ENCODE data around the gene TMEM185B.

Gene TMEM185B

DNA sequence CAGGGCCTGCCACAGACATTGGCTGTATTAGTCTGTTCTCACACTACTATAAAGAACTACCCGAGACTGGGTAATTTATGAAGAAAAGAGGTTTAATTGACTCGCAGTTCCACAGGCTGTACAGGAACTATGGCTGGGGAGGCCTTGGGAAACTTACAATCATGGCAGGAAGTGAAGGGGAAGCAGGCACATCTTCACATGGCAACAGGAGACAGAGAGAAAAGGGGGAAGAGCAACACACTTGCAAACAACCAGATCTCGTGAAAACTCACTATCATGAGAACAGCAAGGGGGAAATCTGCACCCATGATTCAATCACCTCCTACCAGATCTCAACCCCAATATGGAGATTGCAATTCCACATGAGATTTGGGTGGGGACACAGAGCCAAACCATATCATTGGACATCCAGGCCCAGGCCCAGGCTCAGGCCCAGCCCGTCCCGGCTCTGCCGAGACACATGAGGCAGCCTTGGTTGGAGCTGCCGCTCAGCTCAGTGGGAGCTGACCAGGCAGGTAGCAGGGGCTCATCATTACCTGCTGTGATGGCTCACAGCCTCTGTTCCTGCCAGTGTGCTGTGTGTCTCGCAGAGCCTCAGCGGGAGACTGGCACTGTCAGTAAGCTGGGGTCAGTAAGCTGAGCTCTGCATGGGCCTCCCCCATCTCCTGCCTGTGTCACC, 20.8 kb upstream of the TMEM185B start:
- no peak overlapping the region for H3K27ac ChIP-seq
- TF ChIP-seq, protein P1, sequence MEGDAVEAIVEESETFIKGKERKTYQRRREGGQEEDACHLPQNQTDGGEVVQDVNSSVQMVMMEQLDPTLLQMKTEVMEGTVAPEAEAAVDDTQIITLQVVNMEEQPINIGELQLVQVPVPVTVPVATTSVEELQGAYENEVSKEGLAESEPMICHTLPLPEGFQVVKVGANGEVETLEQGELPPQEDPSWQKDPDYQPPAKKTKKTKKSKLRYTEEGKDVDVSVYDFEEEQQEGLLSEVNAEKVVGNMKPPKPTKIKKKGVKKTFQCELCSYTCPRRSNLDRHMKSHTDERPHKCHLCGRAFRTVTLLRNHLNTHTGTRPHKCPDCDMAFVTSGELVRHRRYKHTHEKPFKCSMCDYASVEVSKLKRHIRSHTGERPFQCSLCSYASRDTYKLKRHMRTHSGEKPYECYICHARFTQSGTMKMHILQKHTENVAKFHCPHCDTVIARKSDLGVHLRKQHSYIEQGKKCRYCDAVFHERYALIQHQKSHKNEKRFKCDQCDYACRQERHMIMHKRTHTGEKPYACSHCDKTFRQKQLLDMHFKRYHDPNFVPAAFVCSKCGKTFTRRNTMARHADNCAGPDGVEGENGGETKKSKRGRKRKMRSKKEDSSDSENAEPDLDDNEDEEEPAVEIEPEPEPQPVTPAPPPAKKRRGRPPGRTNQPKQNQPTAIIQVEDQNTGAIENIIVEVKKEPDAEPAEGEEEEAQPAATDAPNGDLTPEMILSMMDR (IDR thresholded peaks at IDR 0.05): no peak
- no peak for TF ChIP-seq ZFX (IDR thresholded peaks at IDR 0.05; ENCODE audit: borderline replicate concordance)

DNA sequence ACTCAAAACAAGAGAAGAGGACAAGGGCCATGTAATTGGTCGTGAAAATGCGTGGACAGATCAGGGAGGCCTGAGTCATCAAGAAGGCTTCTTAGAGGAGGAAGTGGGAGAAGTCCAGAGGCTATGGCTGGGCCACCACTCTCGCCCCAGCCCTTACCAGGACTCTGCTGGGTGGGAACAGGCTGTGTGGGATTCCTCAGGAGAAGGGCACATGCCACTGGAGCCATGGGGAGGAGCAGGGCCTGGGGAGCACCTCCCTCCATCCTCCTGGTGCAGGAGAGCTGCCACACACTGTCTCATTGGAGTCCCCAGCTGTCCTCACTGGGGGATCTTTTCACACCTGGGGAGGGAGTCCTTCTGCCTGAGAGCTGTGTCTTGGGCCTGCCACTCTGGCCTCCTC, 20.0 kb upstream of the TMEM185B start:
- no peak overlapping the region for H3K27ac ChIP-seq
- TF ChIP-seq ZFX (IDR thresholded peaks at IDR 0.05; ENCODE audit: borderline replicate concordance): no peak
- TF ChIP-seq, protein P1 (IDR thresholded peaks at IDR 0.05): no peak

DNA sequence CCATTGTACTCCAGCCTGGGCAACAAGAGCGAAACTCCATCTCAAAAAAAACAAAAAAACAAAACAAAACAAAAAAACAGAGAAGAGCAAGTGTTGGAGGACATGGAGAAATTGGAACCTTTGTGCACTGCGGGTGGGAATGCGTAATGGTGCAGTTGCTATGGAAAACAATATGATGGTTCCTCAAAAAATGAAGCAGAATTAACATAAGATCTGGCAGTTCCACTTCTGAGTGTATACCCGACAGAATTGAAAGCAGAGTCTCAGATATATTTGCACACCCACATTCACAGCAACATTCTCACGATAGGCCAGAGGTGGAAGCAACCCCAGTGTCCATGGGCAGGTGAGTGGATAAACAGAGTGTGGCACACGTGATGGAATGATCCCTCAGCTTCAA, 18.5 kb upstream of the TMEM185B start:
- no peak overlapping the region for H3K27ac ChIP-seq
- TF ChIP-seq, protein P1 (IDR thresholded peaks at IDR 0.05): no peak
- TF ChIP-seq ZFX (IDR thresholded peaks at IDR 0.05; ENCODE audit: borderline replicate concordance): no peak

DNA sequence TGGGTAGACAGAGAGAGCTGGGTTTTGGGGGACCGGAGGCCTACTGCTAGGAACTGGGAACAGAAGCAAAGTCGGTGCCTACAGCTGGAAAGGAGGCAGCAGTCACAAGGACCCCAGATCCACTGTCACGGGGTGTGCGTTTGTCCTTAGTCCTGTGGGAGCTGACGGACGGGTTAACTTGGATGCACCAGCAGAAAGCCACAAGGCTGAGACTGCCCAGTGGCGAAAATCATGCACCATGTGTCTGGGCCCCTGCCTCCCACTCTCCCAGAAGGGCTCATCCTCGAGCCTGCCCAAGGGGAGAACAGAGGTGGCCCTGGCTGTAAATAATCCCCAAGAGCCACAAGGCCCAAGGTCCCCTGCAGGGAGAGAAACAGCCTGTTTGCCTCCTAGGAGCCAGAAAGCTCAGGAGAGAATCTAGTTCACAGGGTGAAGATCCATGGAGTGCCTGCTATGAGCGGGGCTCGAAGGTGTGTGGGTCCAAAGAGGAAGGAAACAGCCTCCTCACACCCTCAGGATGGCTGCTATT, 17.8 kb upstream of the TMEM185B start:
- TF ChIP-seq ZFX (IDR thresholded peaks at IDR 0.05; ENCODE audit: borderline replicate concordance): no peak
- TF ChIP-seq, protein P1 (IDR thresholded peaks at IDR 0.05): no peak
- no peak overlapping the region for H3K27ac ChIP-seq

DNA sequence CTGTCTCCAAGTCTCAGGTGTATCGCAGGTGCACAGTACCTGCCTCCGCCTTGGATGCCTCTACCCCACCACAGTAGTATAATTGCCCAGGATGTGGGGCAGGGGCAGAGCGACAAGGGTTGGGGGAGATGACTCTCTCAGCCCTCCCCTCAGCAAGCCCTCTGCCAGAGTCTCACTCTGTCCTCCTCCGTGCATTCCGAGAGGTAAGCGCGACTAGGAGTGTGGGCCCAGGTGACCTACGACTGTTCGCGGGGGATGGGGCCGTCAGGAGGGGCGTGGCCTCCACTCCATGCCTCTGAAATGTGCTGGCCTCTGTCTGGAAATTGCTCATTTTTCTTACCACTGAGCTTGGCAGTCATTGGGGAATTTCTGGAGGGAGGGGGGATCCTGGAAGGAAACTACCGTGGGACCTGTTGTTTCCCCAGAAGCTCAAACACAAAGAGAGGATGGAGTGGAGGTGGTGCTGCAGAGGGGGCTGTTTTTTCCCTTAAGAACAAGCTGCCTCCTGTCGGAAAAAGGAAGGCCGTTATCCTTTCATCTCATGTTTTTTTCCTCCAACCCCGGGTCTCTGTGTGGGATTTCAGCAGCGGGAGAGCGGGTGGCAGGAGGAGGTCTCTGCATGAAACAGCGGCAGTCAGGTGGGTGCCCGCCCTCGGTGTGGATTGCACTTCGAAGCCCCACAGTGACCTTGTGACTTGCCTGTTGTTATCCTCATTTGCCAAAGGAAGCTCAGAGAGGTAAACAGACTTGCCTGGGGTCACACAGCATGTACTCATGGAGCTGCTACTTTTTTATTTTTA, 16.5 kb upstream of the TMEM185B start:
- H3K27ac ChIP-seq: no peak overlapping the region
- TF ChIP-seq ZFX (IDR thresholded peaks at IDR 0.05; ENCODE audit: borderline replicate concordance): no peak
- TF ChIP-seq, protein P1 (IDR thresholded peaks at IDR 0.05): no peak

DNA sequence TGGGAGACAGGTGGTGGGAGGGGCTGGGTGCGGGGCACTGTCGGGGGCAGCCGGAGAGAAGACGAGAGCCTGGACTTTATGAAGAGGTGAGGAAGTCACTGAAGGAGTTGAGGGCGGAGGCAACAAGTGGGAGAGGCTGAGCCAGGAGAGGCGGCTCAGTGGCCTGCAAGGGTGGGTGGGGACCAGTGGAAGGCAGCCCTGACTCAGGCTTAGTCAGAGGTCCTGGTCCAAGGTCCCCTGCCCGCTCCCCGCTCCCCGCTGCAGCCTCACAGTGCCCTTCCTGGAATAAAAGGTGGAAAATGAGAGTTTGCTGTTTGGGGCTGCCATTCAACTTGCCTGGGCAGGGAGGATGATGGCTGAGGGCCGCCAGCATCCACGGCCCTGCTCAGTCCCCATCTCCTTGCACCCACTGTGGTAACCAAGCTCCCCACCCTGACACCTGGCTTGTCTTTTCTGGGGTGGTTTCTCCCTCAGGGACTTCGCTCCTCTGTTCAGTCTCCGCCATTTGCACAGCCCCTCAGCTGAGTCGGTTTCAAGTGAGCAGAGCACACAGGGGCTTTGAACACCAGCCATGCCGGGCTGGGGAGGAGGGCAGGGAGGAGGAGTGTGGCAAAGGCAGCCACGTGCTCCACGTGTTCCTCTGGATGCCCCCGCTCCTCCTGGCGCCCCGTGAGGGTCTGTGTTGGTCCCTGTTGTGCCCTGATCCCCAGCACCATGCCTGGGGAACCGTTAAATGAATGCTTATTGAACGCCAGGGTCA, 15.7 kb upstream of the TMEM185B start:
- no peak overlapping the region for H3K27ac ChIP-seq
- no peak for TF ChIP-seq ZFX (IDR thresholded peaks at IDR 0.05; ENCODE audit: borderline replicate concordance)

DNA sequence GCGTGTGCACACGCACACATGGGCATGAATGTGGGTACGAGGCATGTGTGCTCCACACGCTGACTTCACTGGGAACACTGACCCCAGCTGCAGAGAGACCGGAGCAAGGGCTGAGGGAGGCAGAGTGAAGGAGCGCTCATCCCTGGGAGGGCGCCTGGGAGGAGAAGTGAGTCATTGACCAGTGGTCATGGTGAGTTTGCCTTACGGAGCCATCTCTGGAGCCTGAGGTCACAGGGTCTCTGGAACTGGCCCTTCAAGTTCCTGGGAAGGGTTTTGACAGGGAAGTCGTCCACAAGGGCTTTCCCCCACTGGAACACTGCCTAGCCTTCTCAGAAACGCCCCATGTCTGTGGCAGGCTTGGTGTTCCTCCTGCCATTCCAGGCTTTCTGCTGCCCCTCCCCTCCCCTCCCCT, 14.3 kb upstream of the TMEM185B start:
- H3K27ac ChIP-seq: no peak overlapping the region
- TF ChIP-seq, protein P1 (IDR thresholded peaks at IDR 0.05): no peak
- no peak for TF ChIP-seq ZFX (IDR thresholded peaks at IDR 0.05; ENCODE audit: borderline replicate concordance)

Measured in 22Rv1 (cell line).